Prostate gland (tissue), 2 donors: ENCODE measurements around the gene GRIN2A. TPM values are rescaled to one million over a fixed set of nuclear protein-coding genes. Genes with fewer than 3 reads are reported as not detected.

ENCODE experiments used
- DNase-seq: peaks from one replicate; pipeline ENCODE4 v3.0.0-alpha.2; 2019; ENCODE audit warnings: low spot score
- H3K27ac ChIP-seq, 2 donors: fragments of 200-600 bp; sonication (generic); 2 replicates each; pipeline ENCODE4 v1.5.1; 2017 to 2019
- H3K27me3 ChIP-seq: fragments of 200-600 bp; sonication (generic); replicated peaks from 2 replicates; pipeline ENCODE4 v1.5.1; 2019; ENCODE audit not compliant: insufficient read depth
- H3K36me3 ChIP-seq, 2 donors: fragments of 200-600 bp; sonication (generic); 1 replicate in 1 of 2; 2 replicates in 1 of 2; pipeline versions ENCODE4 v1.5.1 to v1.8.1; 2017 to 2019
- H3K4me1 ChIP-seq: fragments of 200-600 bp; sonication (generic); replicated peaks from 2 replicates; pipeline ENCODE4 v1.5.1; 2019
- H3K4me3 ChIP-seq, 2 donors: fragments of 200-600 bp; sonication (generic); 2 replicates each; pipeline ENCODE4 v1.5.1; 2017 to 2019
- H3K9me3 ChIP-seq: fragments of 200-600 bp; sonication (generic); 2 replicates; pipeline ENCODE4 v1.5.1; 2017
- CTCF ChIP-seq, 4 experiments: fragments of 200-600 bp in 2 of 4; fragments of 450-650 bp in 2 of 4; sonication (generic) in 2 of 4; IDR thresholded peaks; 1 replicate in 3 of 4; 2 replicates in 1 of 4; pipeline ENCODE4 v1.5.1; 2016 to 2019; ENCODE audit warnings: antibody characterized with exemption in 4 of 4, mild to moderate bottlenecking in 2 of 4, moderate library complexity in 2 of 4
- POLR2A ChIP-seq: fragments of 450-650 bp; IDR thresholded peaks from one replicate; pipeline ENCODE4 v1.6.1; 2016; ENCODE audit warnings: antibody characterized with exemption, mild to moderate bottlenecking
- POLR2AphosphoS5 ChIP-seq: sonication (generic); formaldehyde crosslinking; IDR thresholded peaks from one replicate; pipeline ENCODE4 v1.6.1; 2017; ENCODE audit warnings: antibody characterized with exemption
- WGBS: methylation state at CpG from one replicate; pipeline ENCODE4 v1.1.5; 2018; 5-methylcytosine and 5-hydroxymethylcytosine counted together
- intact Hi-C: fragments of 100-400 bp; cut with DNase I; formaldehyde crosslinking; loops from one replicate; pipeline ENCODE4 v1.14.2; 2022
- total RNA-seq, 2 donors: library from RNA; depleted of rRNA; stranded (reverse); fragments of >200 nt; gene quantifications; one replicate each; pipeline ENCODE4 v1.1.0, GENCODE V29; 2016

GRIN2A gene
- total RNA-seq, 2 donors from 2014 or later: 0.23 to 11.4 TPM

DNA sequence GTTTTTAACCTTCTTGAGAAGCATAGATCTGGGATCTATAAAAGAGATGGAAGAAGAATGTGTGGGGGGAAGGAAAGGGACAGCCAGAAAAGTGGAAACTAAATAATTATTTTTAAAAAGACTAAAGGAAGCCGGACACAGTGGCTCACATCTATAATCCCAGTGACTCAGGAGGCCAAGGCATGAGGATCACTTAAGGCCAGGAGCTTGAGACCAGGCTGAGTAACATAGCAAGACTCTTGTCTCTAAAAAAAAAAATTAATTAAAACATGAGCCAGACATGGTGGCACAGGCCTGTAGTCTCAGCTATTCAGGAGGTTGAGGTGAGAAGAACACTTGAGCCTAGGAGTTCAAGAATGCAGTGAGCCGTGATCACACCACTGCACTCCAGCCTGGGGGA lies 335.1 kb downstream of the GRIN2A start:
- Histone ChIP-seq H3K9me3 (no peaks in the 10 kb centered on the region), H3K27ac (no peak overlapping the region), H3K36me3 (no peaks in the 10 kb centered on the region), H3K4me3 (no peak overlapping the region), H3K4me1 (peaks cover 3% of the 10 kb centered on the region), H3K27me3 (no peaks in the 10 kb centered on the region)
- intact Hi-C loops: no loop called here
- no peak for DNase-seq
- TF ChIP-seq CTCF (IDR thresholded peaks at IDR 0.05) (no peak), POLR2A (no peak), POLR2AphosphoS5 (no peak)
- WGBS: 92% methylated on average over 2 of the region's 2 CpGs

GRCh38 chr16:9846362-9847099 lies 335.7 kb downstream of the GRIN2A start:
- 81% methylated on average over 2 of the region's 2 CpGs for WGBS
- no peak for DNase-seq
- Histone ChIP-seq H3K9me3 (no peaks in the 10 kb centered on the region), H3K27ac (no peak overlapping the region), H3K4me3 (no peak overlapping the region), H3K36me3 (no peaks in the 10 kb centered on the region), H3K27me3 (no peaks in the 10 kb centered on the region), H3K4me1 (peaks cover 3% of the 10 kb centered on the region)
- intact Hi-C loops: no loop called here
- TF ChIP-seq POLR2A (no peak), CTCF (IDR thresholded peaks at IDR 0.05) (no peak), POLR2AphosphoS5 (no peak)

- 79% methylated on average over 3 of the region's 3 CpGs for WGBS
- intact Hi-C loops: no loop called here
- Histone ChIP-seq H3K9me3 (no peaks in the 10 kb centered on the region), H3K4me1 (peaks cover 3% of the 10 kb centered on the region), H3K27ac (no peak overlapping the region), H3K36me3 (no peaks in the 10 kb centered on the region), H3K27me3 (no peaks in the 10 kb centered on the region), H3K4me3 (no peak overlapping the region)
- DNase-seq: no peak
- TF ChIP-seq POLR2A (no peak), POLR2AphosphoS5 (no peak), CTCF (IDR thresholded peaks at IDR 0.05) (no peak)
These were observed 336.4 kb downstream of the GRIN2A start for GRCh38 chr16:9845661-9846361.

DNA sequence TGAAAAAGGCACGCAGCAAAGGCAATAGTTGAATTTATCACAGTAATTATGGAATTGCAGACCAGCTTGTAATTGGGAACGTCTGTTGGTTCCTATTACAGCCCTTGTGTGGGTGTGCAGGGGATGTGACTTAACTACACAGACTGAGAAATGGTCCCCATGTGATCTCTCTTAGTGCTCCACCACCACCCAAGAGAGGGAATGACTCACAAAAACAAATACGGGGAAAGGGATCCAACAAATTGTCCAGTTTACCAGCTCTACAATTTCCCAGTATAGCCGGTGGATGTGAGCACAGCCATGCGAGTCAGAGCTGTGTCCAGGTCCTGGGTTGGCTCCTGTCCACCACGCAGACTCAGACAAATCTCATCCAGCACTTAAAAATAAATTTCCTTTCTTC lies 337.9 kb downstream of the GRIN2A start:
- 82% methylated on average over 6 of the region's 6 CpGs for WGBS
- Histone ChIP-seq H3K4me3 (no peak overlapping the region), H3K4me1 (peaks cover 3% of the 10 kb centered on the region), H3K36me3 (no peaks in the 10 kb centered on the region), H3K9me3 (no peaks in the 10 kb centered on the region), H3K27me3 (no peaks in the 10 kb centered on the region), H3K27ac (no peak overlapping the region)
- intact Hi-C loops: no loop called here
- no peak for DNase-seq
- TF ChIP-seq POLR2A (no peak), POLR2AphosphoS5 (no peak), CTCF (IDR thresholded peaks at IDR 0.05) (no peak)
